Midbrain (tissue), 1 donor: ENCODE results near the gene XXYLT1.
A peak's percentile ranks its signal among the peaks of the same experiment; 100 is the strongest.
"Not testable (repeated sequence)": the region's sequence is repeated elsewhere in the genome, so short reads cannot be mapped to it uniquely, and the experiment has no call there.

Experiments used
- DNase-seq: peaks from one replicate; lab custom pipeline; 2025; lab: John Stamatoyannopoulos, UW

Gene XXYLT1

DNA sequence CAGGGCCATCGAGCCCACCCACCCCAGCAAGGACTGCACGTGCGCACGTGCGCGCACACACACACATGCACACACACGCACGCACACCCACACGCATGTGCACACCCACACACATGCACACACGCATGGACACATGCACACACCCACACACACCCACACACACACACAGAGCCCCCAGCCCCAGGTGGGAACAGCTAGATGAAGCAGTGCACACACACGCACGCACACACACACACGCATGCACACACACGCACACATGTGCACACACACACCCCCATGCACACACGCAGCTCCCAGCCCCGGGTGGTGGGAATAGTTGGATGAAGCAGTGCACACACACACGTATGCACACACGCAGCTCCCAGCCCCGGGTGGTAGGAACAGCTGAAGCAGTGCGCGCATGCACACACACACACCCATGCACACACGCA is 158.6 kb downstream of the XXYLT1 start:
- no peak for DNase-seq

GRCh38 chr3:195111766-195112165 is 159.2 kb downstream of the XXYLT1 start:
- no peak for DNase-seq

DNA sequence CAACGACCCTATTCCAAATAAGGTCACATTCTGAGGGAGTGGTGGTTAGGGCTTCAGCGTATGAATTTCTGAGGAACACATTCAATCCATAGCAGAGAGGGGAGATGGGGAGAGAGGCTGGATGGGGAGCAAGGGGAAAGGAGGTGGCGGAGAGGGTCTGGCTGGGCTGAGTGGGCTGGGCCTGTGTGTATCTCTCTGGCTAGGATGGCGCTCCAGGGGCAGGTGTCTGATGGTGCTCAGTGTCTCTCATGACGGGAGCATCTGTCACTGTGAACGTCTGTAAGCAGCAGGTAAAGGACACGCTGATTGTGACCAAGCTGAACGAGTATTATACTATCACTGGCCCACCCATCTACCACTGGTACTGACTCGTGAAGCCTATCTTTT is 159.6 kb downstream of the XXYLT1 start:
- DNase-seq: no peak

GRCh38 chr3:195110647-195111318 is 160.2 kb downstream of the XXYLT1 start:
- no peak for DNase-seq

DNA sequence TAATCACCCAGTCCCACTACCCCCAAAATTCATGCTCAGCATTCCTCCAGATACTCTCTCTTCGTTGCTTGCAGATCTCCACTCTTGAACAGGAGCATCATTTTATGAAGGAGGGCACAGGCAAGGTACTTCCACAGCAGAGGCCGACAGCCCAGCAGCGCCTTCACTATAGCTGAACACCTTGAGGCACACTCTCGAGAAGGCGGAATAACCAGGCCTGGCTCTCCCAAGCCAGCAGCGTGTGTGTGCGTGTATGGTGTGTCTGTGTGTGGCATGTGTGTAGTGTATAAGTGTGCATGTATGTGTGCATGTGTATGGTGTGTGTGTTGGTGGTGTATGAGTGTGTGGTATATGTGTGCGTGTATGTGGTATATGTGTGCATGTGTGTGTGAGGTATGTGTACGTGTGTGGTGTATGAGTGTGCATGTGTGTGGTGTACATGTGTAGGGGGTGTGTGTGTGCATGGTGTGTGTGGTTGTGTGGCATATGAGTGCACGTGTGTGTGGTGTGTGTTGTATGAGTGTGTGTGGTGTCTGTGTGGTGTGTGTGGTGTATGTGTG is 161.8 kb downstream of the XXYLT1 start:
- DNase-seq: no peak

GRCh38 chr3:195107593-195107992 is 163.4 kb downstream of the XXYLT1 start:
- DNase-seq: no peak

DNA sequence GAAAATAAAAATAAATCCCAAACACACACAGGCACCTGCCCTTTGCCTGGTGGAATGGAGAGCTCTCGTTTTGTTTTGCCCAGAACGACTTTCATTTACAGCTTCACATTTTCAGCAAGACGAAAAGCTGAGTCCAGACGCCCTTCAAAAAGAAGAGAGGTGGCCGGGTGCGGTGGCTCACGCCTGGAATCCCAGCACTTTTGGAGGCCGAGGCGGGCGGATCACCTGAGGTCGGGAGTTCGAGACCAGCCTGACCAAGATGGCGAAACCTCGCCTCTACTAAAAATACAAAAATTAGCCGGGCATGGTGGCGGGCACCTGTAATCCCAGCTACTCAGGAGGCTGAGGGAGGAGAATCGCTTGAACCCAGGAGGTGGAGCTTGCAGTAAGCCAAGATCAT is 163.9 kb downstream of the XXYLT1 start:
- DNase-seq: not testable (repeated sequence)

DNA sequence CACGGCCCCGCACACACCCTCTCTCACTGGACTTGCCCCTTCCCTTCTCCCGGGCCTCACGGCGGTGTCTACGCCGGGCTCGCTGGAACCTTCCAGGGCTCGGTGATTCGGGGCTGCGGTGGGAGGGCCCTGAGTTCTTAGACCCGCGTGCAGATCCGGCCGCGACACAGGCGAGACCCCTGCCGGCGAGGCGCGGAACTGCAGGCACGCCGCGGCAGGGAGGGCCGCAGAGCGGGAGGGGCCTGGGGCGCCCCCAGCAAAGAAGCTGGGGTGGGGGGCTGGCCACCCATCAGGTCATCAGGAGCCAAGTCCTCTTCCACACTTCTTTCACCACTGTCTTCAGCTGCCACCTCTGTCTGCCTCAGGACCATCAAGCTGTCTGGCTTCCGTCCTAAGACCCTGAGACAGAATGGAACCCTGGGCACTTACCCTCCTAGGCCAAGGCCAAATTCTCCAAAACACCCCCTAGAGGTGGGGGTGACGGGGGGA is 164.5 kb downstream of the XXYLT1 start:
- peak; percentile 48 for DNase-seq

GRCh38 chr3:195105841-195106417 is 165.0 kb downstream of the XXYLT1 start:
- DNase-seq: no peak

DNA sequence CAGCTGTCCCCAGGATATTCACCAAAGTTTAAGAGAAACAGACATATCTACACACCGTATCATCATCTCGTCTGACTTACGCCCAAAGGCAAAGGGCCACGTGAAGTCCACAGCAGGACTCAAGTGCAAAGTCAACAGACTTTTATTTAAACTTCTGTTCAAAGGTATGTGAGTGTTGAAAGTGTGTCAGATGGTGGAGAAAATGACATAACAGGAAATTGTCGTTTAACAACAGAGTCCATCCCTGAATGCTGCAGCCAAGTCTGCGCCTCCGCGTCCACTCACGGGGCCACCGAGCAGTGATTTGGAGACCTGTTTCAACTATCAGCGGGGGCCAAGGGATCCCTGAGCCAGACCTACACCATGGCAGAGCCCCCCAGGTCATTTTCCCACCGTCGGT is 165.6 kb downstream of the XXYLT1 start:
- no peak for DNase-seq

- DNase-seq: no peak
These were observed 166.6 kb downstream of the XXYLT1 start for GRCh38 chr3:195104340-195104739.

- no peak for DNase-seq
These were observed 167.3 kb downstream of the XXYLT1 start for GRCh38 chr3:195103623-195104022.

GRCh38 chr3:195102609-195103467 is 168.1 kb downstream of the XXYLT1 start:
- no peak for DNase-seq

DNA sequence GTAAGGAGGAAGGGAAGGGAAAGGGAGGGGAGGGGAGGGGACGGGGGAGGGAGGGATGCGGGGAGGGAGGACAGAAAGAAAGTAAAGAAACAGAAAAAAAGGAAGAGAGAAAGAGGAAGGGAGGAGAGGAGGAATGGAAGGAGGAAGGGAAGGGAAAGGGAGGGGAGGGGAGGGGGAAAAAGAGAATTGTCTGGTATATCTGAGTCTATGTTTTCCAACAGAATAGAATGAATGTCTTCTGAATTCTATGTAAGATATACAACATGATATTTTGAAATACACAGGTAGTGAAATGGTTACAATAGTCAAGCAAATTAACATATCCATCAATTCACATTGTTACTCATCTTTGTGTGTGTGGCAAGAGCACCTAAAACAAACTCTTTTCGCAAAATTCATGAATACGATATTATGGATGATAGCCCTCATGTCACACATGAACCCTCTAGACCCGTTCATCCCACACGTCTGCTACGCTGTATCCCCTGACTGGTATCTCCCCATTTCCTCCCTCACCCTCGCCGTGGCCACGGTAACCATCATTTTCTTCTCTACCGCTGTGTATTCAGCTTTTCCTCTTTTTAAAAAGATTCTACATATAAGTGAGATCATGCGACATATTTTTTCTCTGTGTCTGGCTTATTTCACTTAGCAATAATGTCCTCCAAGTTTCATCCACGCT is 168.9 kb downstream of the XXYLT1 start:
- no peak for DNase-seq

DNA sequence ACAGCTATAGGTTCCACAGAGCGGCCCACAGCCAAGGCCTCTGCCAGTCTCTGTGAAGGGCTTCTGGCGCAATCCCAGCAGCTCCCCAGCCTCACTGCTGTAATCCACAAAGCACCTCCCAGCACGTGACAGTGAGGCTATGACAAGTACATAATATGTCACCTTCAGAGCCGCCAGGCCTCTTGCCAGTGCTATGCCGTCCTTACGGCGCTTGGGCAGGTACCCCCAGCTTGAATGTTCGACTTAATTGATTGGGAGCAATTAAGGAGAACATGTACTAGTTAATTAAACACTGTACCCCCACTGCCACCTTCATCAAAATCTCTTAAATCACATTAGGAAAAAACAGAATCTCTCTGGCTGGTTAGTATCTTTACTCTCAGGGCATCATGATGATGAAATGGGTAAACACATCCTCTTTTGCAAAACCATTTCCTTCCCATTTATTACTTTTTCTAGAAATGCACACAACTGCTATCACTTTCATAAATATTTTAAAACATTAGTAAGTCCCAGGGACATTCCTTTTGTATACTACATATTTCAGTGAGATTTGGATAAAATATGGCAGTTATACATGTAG is 169.9 kb downstream of the XXYLT1 start:
- DNase-seq: no peak

DNA sequence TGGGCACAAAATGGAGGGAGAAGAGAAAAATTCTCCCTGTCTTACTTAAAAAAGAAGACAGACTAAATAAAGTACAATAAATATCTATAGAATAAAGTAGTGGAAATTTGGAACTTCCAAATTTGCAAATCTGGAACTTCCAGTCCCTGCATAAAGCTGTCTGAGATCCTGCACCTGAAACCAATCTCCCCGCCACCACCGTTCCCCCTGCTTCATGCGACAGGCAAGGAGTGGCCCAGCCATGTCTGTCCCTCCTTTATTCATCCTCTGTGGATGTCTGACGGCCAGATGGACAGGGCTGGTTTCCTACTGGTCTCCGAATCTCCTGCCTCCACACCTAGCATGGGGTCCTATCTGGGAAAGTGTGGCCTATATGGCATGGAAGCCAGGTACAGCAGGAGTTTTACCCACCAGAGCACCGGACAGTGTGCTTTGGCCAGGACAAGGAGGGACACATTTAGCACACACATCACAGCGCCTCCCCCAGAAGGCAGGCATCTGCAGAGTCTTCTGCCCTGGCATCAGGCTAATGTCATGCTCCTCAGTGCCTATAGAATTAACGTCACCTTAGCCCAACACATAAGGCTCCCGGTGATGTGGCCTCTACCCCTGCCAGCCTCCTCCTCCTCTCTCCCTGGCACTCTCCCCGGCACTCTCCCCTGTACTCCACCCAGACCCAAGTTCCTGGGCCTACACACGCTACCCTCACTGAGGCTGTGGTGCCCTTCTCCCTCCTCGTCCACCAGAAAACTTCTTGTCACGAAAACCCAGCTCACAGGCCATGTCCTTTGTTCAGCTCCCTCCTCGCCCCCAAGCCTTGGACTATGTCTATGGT is 170.8 kb downstream of the XXYLT1 start:
- no peak for DNase-seq

- no peak for DNase-seq
These were observed 172.0 kb downstream of the XXYLT1 start for GRCh38 chr3:195098741-195099525.

- no peak for DNase-seq
These were observed 173.4 kb downstream of the XXYLT1 start for GRCh38 chr3:195097331-195098255.
